Fibroblast of gingiva (primary cell): ENCODE measurements around the gene SLC6A8.

Experiments
- DNase-seq: peaks from one replicate; pipeline ENCODE4 v3.0.0-alpha.2; 2011; ENCODE audit warnings: low read depth

Gene SLC6A8

DNA sequence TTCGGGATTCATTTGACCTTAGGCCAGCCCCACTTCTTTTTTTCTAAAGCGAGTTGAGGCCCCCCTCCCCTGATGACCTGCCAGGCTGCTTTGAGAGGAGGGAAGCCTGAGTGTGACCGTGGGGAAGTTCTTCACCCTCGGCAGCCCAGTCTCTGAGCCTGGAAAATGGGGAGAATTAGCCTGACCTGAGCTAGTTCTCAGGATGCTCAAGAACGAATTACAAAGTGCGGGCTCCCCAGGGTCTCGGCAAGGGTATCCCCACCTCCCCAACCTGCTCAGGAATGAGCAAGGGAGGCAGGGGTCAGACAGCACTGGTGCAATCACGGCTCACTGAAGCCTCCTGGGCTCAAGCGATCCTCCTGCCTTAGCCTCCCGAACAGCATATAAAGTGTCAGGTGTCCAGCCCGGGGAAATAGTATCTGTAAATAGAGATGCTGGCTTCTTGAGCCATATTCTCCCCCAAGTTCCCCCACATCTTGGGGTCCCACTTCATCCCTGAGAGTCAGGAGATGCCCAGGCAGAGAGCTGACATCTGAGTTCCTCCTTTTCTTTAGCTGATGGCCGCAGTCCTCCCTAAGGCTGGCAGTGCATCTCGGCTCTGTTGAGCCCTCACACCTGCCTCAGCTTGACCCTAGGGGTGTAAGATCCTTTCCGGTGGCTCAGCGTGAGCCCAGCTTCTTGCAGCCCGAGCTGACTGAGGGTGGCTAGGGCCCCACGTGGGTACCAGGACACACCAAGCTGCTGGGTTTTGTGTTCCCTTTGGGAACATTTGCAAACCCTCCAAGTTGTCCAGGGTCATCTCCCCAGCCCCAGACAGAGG, 39.2 kb upstream of the SLC6A8 start:
- DNase-seq = no peak

GRCh38 chrX:153649178-153649914, 38.4 kb upstream of the SLC6A8 start:
- no peak for DNase-seq

GRCh38 chrX:153649915-153650782, 37.6 kb upstream of the SLC6A8 start:
- no peak for DNase-seq

DNA sequence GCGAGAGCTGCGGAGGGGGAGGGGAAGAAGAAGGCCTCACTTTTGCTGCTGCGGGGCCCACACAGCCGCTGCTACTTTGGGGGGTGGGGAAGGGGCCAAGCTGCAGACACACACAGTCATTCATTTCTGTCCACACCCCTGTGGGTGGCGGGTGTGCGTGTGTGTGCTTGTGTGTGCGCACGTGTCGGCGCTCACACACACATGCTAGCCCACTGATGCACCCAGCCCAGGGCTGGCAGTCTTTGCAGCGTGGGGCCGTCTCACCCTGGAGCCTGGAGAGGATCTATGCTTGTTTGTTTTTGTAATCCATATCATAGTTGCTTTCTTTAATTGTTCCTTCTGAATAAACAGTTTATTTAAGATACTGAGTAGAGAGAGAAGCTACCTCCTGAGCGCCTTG, 36.8 kb upstream of the SLC6A8 start:
- no peak for DNase-seq

DNA sequence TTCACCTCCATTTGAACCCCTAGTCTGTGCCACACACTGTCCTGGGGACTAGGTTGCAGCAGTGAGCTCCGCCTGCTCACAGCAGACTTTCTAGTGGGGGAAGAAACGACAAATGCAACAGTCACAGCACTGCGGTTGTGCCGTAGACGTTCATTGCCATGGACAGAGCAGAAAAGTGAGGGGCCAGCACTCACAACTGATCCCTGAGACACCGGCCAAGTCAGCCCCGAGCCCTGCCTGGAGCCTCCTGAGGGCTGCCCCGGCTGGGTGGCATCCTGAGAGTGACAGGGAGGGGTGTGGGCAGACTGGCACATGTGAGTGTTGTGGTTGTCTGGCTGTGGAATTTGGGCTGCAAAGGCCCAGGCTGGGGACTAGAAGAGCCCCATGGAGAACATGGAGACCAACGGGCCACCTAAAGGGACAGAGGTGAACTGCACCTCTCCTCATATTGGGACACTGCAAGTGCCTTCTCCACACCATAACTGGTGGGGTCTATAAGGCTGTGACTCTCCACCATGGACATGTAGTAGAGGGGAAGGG, 36.1 kb upstream of the SLC6A8 start:
- DNase-seq = no peak

DNA sequence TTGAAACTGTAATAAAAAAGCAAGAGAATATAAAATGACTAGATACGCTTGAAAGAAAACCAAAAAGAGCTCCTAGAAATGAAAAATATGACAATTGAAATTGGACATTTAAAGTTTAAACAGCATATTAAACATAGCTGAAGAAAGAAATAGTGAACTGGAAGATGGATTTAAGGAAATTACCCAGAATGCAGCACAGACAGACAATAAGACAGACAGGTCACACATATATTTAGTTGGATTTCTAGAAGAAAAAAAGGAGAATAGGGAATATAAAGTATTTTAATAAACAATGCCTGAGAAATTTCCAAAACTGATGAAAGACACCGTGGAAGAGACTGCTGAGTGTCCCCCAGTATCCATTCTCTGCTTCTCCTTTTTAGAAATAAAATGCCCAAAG, 34.2 kb upstream of the SLC6A8 start:
- DNase-seq = no peak

DNA sequence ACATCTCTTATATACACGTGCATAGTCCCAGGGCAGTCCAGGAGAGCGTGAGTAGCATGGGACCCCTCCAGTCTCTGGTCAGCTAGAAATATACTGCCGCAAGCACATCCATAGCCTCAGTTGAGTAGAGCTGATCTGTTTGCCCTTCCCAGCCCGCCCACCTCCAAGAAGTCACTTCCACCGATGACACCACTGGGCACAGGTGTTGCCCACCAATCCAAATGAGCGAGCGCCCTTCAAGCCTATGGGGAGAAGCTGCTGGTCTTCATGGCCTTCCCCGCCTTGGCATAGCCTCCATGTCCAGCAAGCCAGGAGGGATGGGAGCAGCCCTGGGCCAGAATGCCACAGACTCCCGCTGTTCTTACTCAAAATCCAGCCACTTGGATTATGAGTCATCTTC, 30.6 kb upstream of the SLC6A8 start:
- no peak for DNase-seq

- no peak for DNase-seq
Measured at GRCh38 chrX:153659268-153659667, 28.5 kb upstream of the SLC6A8 start.

DNA sequence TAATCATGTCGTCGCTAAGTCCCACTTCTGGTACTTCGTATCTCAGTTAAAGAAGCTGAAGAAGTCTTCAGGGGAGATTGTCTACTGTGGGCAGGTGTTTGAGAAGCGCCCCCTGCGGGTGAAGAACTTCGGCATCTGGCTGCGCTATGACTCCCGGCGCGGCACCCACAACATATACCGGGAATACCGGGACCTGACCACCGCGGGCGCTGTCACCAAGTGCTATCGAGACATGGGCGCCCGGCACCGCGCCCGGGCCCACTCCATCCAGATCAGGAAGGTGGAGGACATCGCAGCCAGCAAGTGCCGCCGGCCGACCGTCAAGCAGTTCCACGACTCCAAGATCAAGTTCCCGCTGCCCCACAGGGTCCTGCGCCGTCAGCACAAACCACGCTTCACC, 25.5 kb upstream of the SLC6A8 start:
- DNase-seq = no peak

DNA sequence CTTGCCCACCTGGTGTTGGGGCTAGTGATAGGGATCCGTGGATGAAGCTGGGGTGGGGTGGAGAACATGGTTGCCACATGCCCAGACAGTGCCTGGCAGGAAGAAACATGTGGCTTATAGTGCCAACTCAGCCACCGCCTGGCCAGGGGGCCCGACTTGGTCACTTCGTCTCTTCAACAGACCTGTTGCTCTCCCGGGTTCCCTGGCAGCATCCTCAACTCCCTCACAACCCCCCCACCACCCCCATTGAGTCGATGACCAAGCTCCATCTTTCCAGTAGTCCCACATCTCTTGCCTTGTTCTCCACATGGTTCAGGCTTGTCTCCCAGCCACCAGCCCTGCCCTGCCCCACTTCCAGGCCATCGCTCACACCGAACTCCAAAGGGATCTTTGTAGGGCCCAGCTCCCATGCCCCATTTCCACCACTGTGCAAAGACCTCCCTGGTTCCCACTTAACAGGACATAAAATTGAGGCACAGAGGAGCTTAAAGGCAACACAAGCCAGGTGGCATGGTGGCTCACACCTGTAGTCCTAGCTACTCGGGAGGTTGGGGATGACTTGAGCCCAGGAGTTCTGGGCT, 21.9 kb upstream of the SLC6A8 start:
- DNase-seq = no peak

GRCh38 chrX:153667281-153667955, 20.3 kb upstream of the SLC6A8 start:
- DNase-seq = no peak

- DNase-seq = peak; percentile 57
Measured at GRCh38 chrX:153667956-153668396, 19.8 kb upstream of the SLC6A8 start.

GRCh38 chrX:153668423-153669173, 19.1 kb upstream of the SLC6A8 start:
- DNase-seq = no peak

DNA sequence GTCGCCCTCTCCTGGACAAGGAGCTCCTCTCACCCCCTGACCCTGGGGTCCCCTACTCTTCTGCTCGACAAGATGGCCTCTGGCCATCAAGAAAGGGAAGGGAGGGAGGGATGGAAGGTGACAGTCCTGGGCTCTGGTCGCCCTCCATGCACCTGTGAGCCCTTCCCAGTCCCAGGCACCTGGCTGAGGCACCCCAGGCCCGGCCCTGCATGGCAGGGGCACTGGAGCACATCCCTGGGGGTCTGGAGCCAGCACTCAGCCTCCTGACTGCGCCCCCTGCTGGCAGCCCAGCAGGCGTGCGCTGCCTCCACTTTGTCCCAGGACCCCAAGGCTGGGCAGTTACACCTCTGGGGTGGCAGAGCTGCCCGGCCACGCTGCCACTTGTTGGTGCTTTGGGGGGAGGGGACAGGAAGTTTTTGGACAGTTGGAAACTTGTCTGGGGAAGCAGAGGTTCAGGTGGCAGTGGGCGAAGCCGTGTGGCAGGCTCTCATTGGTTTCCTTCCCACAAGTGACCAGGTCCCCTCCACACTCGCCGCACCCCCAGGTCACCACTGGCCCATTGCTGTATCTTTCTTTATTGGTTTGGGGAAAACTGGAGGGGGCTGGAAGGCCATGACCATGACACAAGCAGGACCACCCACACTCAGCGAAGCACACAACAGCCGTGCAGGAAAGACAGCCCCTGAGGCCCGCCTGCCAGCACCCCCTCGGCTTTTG, 18.4 kb upstream of the SLC6A8 start:
- DNase-seq = no peak

- DNase-seq = no peak
Measured at GRCh38 chrX:153669901-153670731, 17.6 kb upstream of the SLC6A8 start.

GRCh38 chrX:153670748-153671588, 16.8 kb upstream of the SLC6A8 start:
- no peak for DNase-seq

- no peak for DNase-seq
Measured at GRCh38 chrX:153671589-153672530, 15.9 kb upstream of the SLC6A8 start.
